Endometrial microvascular endothelial cells (primary cell): ENCODE results near the gene PPFIA2. TPM values are rescaled to one million over a fixed set of nuclear protein-coding genes. Genes with fewer than 3 reads are reported as not detected.

Source experiments
- in situ Hi-C: cut with HindIII; loops from 2 replicates; pipeline ENCODE4 v1.10.0; 2017; ENCODE audit warnings: low sequenced_read_pairs, low pct_unique_long_range_greater_than_20kb; ENCODE audit errors: inconsistent ontology term
- total RNA-seq: library from RNA; depleted of rRNA; stranded (reverse); fragments of >200 nt; gene quantifications from one replicate; pipeline ENCODE4 v1.2.3, GENCODE V29; 2015; ENCODE audit errors: inconsistent ontology term

The PPFIA2 gene
- total RNA-seq, 1 donor from 2014 or later = not detected

DNA sequence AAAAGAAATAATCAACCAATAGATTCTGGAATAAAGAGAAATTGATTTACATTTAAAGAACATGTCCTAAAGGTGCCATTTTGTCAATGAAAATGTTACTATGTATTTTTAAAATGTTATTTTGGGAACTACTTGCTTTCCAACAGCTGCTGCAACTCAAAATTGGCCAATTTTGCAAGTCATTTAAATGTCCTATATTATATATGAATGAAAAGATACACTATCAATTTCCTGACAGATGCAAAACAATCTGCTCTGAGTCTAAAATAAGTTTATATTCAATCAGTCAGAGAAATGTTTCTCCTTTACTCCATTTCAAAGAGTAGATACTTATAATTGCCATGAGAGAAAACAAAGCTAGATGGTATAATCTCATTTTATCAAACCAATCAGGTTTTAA lies 434.1 kb downstream of the PPFIA2 start:
- in situ Hi-C loops = no loop called here

DNA sequence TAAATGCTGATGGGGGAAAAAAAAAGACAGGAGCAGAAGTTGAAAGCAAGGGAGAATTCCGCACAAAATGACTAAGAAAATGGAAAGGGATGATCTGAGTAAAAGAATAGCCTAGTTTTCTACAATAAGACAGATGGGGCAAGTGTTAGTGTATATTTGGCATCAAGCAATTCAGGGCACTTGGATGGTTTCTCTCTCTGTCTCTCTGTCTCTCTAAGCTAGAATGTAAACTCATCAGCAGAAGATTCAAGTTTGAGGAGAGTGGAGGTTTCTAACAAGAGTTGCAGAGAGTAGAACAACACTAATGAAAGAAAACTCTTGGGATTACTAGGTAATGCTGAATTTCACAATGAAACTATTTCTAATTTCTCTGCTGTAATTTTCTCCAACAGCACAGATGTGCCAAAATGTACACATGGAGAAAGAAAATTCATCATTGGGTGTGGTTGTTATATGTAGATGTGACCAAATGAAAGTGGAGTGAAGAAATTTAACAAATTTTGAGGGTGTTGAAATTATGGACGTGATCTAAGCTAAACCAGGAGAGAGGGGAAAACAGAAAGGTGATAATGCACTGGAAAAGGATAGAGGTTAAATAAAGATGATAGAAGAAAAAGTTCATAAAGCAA lies 444.1 kb downstream of the PPFIA2 start:
- in situ Hi-C loops = no loop called here

DNA sequence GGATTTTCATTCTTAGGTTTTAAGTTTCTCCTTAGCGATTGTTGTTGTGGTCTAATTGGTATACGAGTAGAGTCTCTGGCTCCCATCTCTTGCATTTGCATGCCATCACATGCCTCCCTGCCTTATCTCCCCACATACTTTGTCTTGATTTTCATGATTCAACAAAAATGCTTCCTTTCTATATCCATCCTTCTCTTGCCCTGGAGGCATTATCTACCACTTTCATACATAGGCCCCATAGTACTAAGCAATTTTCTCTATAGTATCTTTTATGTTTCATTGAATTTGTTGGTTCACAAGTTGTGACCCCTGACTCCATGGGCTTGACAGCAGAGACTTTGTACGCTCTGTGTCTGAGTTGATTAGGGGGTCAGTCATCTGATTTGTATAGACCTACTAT lies 455.2 kb downstream of the PPFIA2 start:
- in situ Hi-C loops = no loop called here

DNA sequence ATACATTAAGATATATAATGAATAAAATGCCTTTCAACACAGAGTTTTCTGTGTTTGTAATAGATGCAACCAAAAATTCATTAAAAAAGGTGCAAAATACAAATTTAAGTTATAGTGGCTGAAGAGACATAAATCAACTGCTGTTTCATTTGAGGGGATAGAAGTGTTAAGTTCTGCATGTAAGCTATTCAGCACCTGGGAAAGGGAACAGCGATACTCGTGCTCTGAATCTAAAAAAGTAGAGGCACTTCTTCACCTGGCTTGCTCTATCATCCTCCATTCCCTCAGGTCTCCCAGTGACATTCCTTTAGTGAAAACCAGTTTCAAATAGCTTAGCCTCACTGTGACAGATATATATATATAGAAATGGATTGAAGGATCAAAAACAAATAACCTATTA lies 458.7 kb downstream of the PPFIA2 start:
- in situ Hi-C loops = no loop called here

DNA sequence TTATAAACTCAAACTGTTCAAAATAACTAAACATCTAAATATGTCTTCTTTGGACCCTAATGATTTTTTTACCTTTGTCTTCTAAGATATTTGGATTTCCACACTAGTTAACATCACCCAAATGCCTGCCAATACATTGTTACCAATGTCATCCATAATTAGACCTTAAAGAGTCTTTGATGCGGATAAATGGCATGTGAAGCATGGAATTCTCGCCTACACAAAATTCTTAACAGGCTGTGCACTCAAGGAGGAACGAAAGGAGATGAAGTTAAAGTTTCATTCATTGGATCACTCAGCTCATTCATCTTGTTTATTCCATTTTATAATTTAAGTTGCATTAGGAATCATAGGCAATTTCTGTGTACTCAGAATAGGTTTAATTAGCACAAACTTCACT lies 461.5 kb downstream of the PPFIA2 start:
- in situ Hi-C loops = no loop called here

DNA sequence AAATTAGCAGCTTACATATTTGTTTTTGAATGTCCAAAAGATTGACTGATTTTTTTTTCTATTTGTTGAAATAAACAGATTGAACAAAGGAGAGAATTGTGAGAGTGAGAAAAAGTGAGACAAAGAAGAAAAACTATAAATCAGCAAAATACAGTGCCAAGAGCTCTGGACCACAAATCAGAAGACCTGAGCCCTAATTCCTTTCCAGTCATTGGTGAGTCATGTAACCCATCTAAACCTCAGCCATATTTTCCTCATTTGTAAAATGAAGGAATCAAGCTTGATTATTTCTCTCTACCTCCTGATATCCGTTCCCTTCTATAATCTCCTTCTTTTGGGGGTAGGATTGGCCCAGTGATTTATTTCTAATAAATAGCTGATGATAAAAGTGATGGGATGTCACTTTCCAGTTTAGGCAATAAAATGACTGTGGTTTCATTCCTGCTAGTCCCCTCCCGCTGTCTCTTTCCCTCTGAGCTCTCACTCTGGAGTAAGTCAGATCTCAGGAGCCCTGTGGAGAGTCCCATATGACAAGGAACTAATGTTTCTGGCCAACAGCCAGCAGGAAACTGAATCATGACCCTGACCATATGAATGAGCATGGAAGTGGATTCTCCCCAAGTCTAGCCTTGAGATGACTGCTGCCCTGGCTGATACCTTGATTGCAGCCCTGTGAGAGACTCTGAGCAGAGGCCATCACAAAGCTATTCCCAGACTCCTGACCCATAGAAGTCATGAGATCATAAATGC lies 462.4 kb downstream of the PPFIA2 start:
- in situ Hi-C loops = no loop called here

DNA sequence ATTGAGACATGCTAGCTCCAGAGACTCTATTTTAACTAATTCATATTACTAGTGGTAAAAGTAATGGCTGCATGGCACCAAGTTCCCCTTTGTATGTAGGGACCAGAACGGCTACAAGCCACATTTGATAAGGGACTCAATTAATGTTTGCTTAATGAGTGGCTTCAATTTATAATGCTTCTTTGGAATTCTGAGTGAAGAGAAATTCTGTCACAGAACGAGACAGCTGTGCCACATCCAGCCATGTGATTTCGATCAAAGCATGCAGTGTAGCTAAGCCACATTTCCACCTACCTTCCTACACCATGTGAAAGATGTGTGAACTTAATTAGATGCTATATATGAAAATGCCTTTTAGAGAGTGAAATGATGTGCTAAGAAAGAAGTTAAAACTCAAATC lies 463.9 kb downstream of the PPFIA2 start:
- in situ Hi-C loops = no loop called here

DNA sequence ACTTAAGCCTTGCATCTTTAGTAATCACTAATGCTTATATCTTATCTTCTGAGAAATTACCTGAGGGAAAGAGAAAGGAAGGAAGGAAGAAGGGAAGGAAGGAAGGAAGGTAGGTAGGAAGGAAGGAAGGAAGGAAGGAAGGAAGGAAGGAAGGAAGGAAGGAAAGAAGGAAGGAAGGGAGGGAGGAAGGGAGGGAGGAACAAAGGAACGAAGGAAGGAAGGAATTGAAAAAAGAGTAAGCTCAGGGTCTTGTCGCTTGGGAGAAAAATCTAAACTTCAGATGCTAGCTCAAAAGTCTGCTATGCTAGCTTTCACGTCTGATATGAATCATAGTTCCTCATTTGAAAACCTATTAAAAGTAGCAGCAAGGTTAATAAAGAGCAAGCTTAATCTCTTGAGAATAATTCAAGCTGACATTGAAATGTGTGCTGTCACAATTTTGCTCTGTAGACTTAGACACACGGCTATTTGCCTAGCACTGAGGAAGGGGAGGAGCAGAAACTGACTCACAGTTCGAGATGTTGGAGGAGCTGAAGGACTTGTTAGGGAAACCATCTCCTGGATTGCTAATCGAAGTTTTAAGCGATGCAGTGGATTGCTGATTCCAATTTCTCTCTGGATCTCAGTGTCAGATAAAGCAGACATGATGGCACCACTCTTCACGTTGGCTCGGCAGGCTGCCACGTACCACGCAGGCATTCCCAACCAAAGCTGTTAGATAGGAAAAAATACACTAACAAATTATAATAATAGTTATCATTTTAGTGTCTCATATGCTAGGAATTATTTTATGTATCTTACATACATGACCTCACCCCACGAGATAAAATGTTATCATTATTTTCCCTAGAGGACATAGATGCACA lies 464.6 kb downstream of the PPFIA2 start:
- in situ Hi-C loops = no loop called here

DNA sequence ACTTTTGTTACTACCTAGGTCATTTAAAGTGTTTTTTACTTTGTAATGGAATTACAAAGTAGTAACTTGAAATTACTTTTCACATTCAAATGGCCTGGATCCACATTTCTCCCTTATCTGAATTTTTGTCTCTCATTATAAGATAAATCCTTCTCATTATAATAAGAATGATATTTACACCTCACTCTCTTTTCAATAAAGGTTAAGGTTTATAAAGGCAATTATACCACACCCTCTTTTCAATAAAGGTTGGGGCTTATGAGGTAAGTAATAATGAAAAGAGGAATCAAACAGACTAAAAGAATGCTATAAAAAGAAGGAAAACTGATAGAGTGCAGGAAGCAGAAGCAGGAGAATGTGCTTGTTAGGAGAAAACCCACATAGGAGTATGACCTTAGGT lies 470.5 kb downstream of the PPFIA2 start:
- in situ Hi-C loops = no loop called here

DNA sequence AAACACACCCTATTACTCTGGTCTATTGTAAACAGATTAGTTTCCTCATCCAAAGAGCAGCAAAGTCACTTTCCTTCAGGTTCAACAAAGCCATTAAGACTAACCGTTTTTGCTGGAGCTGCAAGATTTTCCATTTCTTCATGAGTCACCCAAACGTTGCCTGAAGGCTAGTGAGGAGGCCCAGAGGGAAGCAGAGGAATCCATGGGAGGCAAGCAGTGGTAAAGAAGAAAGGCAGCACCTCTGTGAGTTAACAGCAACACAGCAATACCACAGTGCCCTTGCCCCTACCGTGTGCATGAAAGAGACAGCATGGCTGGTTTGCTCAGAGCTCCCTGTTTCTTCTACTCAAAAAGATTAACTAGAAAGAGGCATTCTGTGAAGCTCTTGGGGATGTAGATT lies 475.0 kb downstream of the PPFIA2 start:
- in situ Hi-C loops = no loop called here

DNA sequence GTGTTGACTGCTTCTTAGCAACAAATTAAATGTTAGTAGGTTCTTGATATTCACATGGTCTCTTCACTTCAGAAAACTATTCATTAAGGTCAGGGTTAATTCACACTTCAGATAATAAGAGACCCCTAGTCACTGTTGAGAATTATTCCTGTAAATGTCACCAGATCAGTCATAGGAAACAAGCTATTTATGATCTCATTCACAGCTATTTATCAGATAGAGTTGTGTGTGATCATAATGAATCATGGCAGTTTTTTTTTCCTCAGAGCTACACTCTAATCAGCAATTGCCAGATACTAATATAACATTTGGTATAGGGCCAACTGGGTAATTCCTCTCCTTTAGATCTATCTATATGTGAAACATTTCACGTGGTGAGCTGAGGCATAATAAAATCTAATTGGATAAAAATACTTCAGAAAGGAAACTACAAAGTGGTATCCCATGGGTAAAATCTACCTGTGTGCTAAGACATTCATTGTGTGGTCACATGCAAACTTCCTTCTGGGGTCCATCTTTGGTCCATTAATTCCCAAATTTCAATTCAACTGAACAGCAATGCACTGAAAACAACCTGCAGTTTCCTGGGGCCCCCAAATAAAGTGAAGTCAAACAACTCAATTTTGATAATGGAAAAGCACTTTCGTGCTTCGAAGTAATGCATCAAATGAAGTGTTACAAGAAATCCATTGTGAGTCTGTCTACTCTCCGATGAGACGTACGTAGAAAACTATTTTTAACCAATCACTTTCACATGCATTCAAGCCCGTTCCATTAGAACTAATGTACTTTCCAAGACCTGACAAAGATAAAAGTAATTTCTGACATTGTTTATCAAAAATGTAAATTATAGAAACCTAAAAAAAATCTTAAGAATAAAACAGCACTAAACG lies 484.3 kb downstream of the PPFIA2 start:
- in situ Hi-C loops = no loop called here

DNA sequence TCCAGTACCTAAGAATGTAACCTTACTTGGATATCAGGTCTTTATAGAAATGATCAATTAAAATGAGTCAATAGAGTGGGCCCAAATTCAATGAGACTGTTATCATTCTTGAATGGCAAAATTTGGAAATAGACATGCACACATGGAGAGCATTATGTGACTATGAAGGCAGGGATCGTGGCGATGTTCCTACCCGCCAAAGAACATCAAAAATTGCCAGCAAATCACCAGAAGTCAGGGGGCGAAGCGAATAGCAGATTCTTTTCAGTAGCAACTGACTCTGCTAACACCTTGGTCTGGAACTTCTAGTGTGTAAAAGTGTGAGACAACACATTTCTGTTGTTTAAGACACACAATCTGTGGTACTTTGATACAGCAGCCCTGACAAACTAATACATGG lies 488.8 kb downstream of the PPFIA2 start:
- in situ Hi-C loops = no loop called here

DNA sequence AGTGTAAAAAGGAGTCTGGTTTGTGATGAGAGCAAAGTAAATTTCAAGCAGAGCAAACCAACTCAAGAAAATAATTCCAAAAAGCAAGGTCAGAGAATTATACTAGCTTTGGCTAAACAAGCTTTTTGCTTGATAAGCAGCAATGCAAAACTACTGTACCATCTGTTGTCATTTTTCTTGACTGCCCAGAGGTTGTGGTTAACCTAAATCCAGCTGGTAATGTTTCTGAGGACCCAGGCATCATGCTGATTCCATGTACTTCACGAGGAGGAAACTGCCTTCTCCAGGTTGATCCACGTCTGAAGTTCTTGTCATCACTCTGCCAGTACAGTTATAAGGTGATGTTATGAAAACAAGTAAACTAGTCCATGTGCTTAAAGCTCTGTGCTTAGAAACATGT lies 496.1 kb downstream of the PPFIA2 start:
- in situ Hi-C loops = no loop called here

DNA sequence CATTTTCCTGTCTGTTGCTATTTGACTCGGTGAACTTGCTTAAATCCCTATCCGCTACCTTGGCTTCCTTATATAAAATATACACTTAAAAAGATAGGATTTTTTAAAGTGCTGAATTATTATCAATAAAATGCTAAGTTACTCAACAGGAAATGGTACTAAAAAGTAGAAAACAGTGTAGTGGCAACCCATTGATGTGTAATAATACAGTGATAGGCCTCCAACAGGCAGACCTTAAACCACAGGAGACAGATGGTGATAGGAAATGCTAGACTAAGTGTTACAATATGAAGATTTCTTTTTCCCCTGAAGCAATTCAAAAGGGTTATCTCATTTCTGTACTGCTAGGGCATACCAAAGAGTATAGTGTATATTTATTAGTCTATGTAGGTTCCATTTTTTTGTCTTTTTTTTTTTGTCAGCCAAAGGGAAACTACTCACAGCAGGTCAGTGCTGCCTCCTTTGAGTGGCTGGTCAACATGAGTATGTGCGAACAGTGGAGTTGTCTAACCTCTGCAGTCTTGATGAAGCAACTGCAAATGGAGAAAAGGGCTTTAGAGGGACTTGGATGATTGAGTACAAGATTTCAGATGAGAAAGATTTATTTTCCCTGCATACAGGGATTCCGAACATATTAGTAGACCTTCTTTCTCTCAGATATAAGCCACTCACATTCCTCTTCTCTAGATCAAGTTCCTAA lies 497.5 kb downstream of the PPFIA2 start:
- in situ Hi-C loops = no loop called here

DNA sequence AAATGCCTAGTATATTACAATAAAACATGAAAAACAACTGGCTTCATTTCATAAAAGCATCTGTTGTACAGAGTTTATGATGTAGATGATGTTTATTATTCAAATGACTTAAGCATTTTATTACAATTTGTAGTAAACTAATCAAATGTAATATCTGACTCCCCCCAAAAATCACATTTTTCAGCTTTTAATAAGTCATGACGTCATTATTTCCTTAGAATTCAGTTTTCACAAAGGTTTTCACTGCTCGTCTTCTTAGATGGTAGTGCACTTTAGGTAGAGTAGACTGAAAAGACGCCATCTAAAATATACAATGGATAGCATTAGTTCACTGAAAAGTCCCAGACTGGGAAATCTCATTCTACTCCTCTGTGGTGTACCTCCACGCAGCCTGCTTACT lies 499.8 kb downstream of the PPFIA2 start:
- in situ Hi-C loops = no loop called here

DNA sequence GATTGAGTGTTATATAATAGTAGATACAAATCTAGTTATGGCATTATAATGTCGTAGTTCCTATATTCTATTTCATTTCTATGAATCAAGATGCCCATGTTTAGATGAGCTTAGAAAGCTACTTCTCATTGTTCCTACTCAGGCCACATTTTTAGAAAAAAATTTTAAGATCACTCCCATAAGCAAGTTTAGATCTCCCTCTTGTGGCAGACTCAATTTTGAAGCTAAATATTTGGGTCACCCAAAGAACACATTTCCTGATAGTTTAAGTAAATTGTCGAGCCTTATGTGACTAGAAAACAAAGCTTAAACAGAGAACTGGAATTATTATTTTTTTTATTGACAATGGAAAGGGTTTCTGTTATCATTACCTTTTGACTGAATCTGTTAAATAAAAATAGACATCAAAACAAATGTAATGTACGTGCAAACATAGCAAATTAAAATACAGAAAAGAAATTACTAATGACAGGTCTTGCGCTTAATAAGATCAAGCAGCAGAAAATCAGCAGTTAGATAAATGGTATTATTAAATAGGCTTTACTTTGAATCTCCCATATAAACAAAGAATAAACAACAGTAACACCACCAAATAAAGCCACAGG lies 501.1 kb downstream of the PPFIA2 start:
- in situ Hi-C loops = no loop called here

DNA sequence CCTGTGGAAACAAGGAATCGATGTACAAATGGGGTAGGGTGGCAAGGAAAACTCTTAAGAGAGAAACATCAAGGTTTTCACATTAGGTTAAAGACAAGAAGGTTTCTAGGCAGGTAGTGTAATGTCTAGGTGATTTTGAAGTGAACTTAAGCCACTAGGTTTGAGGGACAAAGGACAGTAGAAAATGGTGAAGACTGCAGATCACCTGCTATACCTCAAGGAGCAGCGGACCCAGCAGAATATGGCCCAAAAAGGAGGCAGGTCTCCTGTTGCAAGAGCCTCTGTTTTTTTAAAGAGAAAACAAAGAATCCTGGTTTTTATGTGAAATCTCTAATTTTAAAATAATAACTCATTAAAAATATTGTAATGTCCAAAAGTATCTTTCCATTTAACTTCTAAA lies 503.2 kb downstream of the PPFIA2 start:
- in situ Hi-C loops = no loop called here

DNA sequence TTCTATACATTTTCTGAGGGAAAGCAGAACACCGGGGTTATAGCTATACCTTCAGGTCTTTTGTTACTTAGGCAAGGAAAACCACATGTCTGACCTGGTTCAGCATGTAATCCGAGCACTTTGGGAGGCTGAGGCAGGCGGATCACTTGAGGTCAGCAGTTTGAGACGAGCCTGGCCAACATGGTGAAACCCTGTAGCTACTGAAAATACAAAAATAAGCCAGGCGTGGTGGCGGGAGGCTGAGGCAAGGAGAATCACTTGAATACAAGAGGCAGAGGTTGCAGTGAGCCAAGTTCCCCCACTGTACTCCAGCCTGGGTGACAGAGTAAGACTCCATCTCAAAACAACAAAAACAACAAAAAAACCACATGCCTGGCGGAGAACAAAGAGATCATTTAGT lies 503.7 kb downstream of the PPFIA2 start:
- in situ Hi-C loops = no loop called here
